ENCODE data around the gene HTR2C. TPM values are rescaled to one million over a fixed set of nuclear protein-coding genes. Genes with fewer than 3 reads are reported as not detected.

HTR2C gene
- total and polyA plus RNA-seq, 9 donors = not detected

- DNase-seq = no peak
- no peaks in the 10 kb centered on the region for H3K36me3 ChIP-seq
- WGBS, 3 donors = 53 to 66% (median 63%) methylated on average over 2 of the region's 2 CpGs
- no peaks in the 10 kb centered on the region for H3K27me3 ChIP-seq
- H3K4me1 ChIP-seq (ENCODE audit: insufficient read depth) = no peaks in the 10 kb centered on the region
- H3K27ac ChIP-seq = no peak overlapping the region
- no peak for TF ChIP-seq CTCF (IDR thresholded peaks at IDR 0.05)
- TF ChIP-seq EP300 (IDR thresholded peaks at IDR 0.05) = no peak
- no peak for TF ChIP-seq POLR2A (IDR thresholded peaks at IDR 0.05)
- intact Hi-C loops (cut with DNase I) = no loop called here
- no peaks in the 10 kb centered on the region for H3K9me3 ChIP-seq
- no peak overlapping the region for H3K4me3 ChIP-seq
These were observed 215.0 kb downstream of the HTR2C start for GRCh38 chrX:114798907-114799306.

GRCh38 chrX:114800719-114801118 lies 216.8 kb downstream of the HTR2C start:
- DNase-seq = no peak
- H3K27me3 ChIP-seq = no peaks in the 10 kb centered on the region
- TF ChIP-seq CTCF (IDR thresholded peaks at IDR 0.05) (no peak), POLR2A (IDR thresholded peaks at IDR 0.05) (no peak), EP300 (IDR thresholded peaks at IDR 0.05) (no peak)
- no peaks in the 10 kb centered on the region for H3K36me3 ChIP-seq
- H3K4me3 ChIP-seq = no peak overlapping the region
- 77 to 83% (median 80%) methylated on average over 4 of the region's 4 CpGs for WGBS, 3 donors
- intact Hi-C loops (cut with DNase I) = no loop called here
- no peaks in the 10 kb centered on the region for H3K9me3 ChIP-seq
- H3K27ac ChIP-seq = no peak overlapping the region
- H3K4me1 ChIP-seq (ENCODE audit: insufficient read depth) = no peaks in the 10 kb centered on the region

GRCh38 chrX:114819509-114819908 lies 235.6 kb downstream of the HTR2C start:
- 20 to 24% (median 21%) methylated on average over 2 of the region's 2 CpGs for WGBS, 3 donors
- no peak for TF ChIP-seq EP300 (IDR thresholded peaks at IDR 0.05)
- no peak for TF ChIP-seq CTCF (IDR thresholded peaks at IDR 0.05)
- TF ChIP-seq POLR2A (IDR thresholded peaks at IDR 0.05) = no peak
- Histone ChIP-seq H3K27me3 (no peaks in the 10 kb centered on the region), H3K4me1 (ENCODE audit: insufficient read depth) (no peaks in the 10 kb centered on the region), H3K27ac (no peak overlapping the region), H3K4me3 (no peak overlapping the region), H3K36me3 (no peaks in the 10 kb centered on the region), H3K9me3 (no peaks in the 10 kb centered on the region)
- DNase-seq = no peak
- intact Hi-C loops (cut with DNase I) = no loop called here

GRCh38 chrX:114841051-114841450 lies 257.2 kb downstream of the HTR2C start:
- 78 to 89% (median 88%) methylated on average over 1 of the region's 1 CpG for WGBS, 3 donors
- Histone ChIP-seq H3K4me1 (ENCODE audit: insufficient read depth) (no peaks in the 10 kb centered on the region), H3K9me3 (no peaks in the 10 kb centered on the region), H3K27ac (no peak overlapping the region), H3K36me3 (no peaks in the 10 kb centered on the region), H3K4me3 (no peak overlapping the region), H3K27me3 (no peaks in the 10 kb centered on the region)
- intact Hi-C loops (cut with DNase I) = no loop called here
- no peak for TF ChIP-seq CTCF (IDR thresholded peaks at IDR 0.05)
- no peak for DNase-seq

- no peak for TF ChIP-seq CTCF (IDR thresholded peaks at IDR 0.05)
- no peak for TF ChIP-seq POLR2A (IDR thresholded peaks at IDR 0.05)
- TF ChIP-seq EP300 (IDR thresholded peaks at IDR 0.05) = no peak
- no peak for DNase-seq
- WGBS, 3 donors = 39 to 47% (median 47%) methylated on average over 1 of the region's 1 CpG
- intact Hi-C loops (cut with DNase I) = no loop called here
- Histone ChIP-seq H3K4me1 (ENCODE audit: insufficient read depth) (no peaks in the 10 kb centered on the region), H3K36me3 (no peaks in the 10 kb centered on the region), H3K27ac (no peak overlapping the region), H3K27me3 (no peaks in the 10 kb centered on the region), H3K4me3 (no peak overlapping the region), H3K9me3 (no peaks in the 10 kb centered on the region)
These were observed 258.3 kb downstream of the HTR2C start for GRCh38 chrX:114842181-114842580.

All from ovary (tissue), 9 donors.